ENCODE measurements around the gene SDF4.

GRCh38 chr1:1216770-1217620 lies 14.8 kb downstream of the SDF4 start:
- no peak for TF ChIP-seq CTCF (IDR thresholded peaks at IDR 0.05; ENCODE audit: borderline replicate concordance, extremely low read depth, low read length, poor library complexity, severe bottlenecking)
- no peak for TF ChIP-seq EZH2 (IDR thresholded peaks at IDR 0.05; ENCODE audit: borderline replicate concordance, low read depth, low read length, severe bottlenecking)

Data from DND-41 (cell line).